Stomach smooth muscle (tissue), 2 donors: ENCODE data around the gene MYL5.
"Not testable (repeated sequence)": the region's sequence is repeated elsewhere in the genome, so short reads cannot be mapped to it uniquely, and the experiment has no call there.

Experiments
- H3K27ac ChIP-seq: one replicate; pipeline ENCODE4 v1.7.0; 2013; ENCODE audit warnings: mild to moderate bottlenecking, low read length, inconsistent platforms
- H3K27me3 ChIP-seq, 2 donors: one replicate each; pipeline ENCODE4 v1.7.0; 2013; ENCODE audit warnings: low read length in 2 of 2; ENCODE audit not compliant: insufficient read depth in 2 of 2, control insufficient read depth in 1 of 2
- H3K36me3 ChIP-seq, 2 donors: one replicate each; pipeline ENCODE4 v1.7.0; 2013; ENCODE audit warnings: low read length in 2 of 2; ENCODE audit not compliant: control insufficient read depth in 2 of 2, insufficient read depth in 2 of 2
- H3K4me1 ChIP-seq: one replicate; pipeline ENCODE4 v1.7.0; 2013; ENCODE audit warnings: low read length; ENCODE audit not compliant: control insufficient read depth, insufficient read depth
- H3K4me3 ChIP-seq, 2 donors: one replicate each; pipeline ENCODE4 v1.7.0; 2013; ENCODE audit warnings: low read length in 2 of 2
- H3K9ac ChIP-seq, 2 donors: one replicate each; pipeline ENCODE4 v1.7.0; 2013; ENCODE audit warnings: low read length in 2 of 2, mild to moderate bottlenecking in 1 of 2
- H3K9me3 ChIP-seq, 2 donors: one replicate each; pipeline ENCODE4 v1.7.0; 2013; ENCODE audit warnings: low read length in 2 of 2; ENCODE audit not compliant: control insufficient read depth in 2 of 2
- donor health status: healthy.
- donor health status: Pancreatic carcinoma.

MYL5 gene

GRCh38 chr4:629915-630641, 44.3 kb upstream of the MYL5 start:
- no peak overlapping the region for H3K27ac ChIP-seq
- peaks cover 0 to 12% of the 10 kb centered on the region in 2 donors for H3K9me3 ChIP-seq
- no peaks in the 10 kb centered on the region for H3K36me3 ChIP-seq
- no peaks in the 10 kb centered on the region for H3K4me1 ChIP-seq
- H3K4me3 ChIP-seq = no peak overlapping the region
- no peak overlapping the region for H3K9ac ChIP-seq
- H3K27me3 ChIP-seq = peaks cover 2 to 3% of the 10 kb centered on the region in 2 donors

- Histone ChIP-seq H3K27me3 (peaks cover 2 to 3% of the 10 kb centered on the region in 2 donors), H3K27ac (no peak overlapping the region), H3K4me3 (no peak overlapping the region), H3K9ac (no peak overlapping the region), H3K36me3 (no peaks in the 10 kb centered on the region), H3K9me3 (peaks cover 0 to 12% of the 10 kb centered on the region in 2 donors), H3K4me1 (no peaks in the 10 kb centered on the region)
Measured at GRCh38 chr4:630656-631055, 43.7 kb upstream of the MYL5 start.

GRCh38 chr4:632196-632790, 42.0 kb upstream of the MYL5 start:
- H3K9me3 ChIP-seq = peaks cover 0 to 12% of the 10 kb centered on the region in 2 donors
- H3K4me1 ChIP-seq = no peaks in the 10 kb centered on the region
- H3K4me3 ChIP-seq = no peak overlapping the region
- H3K27me3 ChIP-seq = peaks cover 5 to 8% of the 10 kb centered on the region in 2 donors
- H3K9ac ChIP-seq = no peak overlapping the region
- H3K36me3 ChIP-seq = no peaks in the 10 kb centered on the region
- no peak overlapping the region for H3K27ac ChIP-seq

- Histone ChIP-seq H3K4me1 (no peaks in the 10 kb centered on the region), H3K9me3 (peaks cover 0 to 12% of the 10 kb centered on the region in 2 donors), H3K9ac (no peak overlapping the region), H3K27me3 (peaks cover 7 to 11% of the 10 kb centered on the region in 2 donors), H3K27ac (no peak overlapping the region), H3K4me3 (no peak overlapping the region), H3K36me3 (no peaks in the 10 kb centered on the region)
Measured at GRCh38 chr4:632926-633325, 41.4 kb upstream of the MYL5 start.

- Histone ChIP-seq H3K4me3 (no peak overlapping the region), H3K36me3 (no peaks in the 10 kb centered on the region), H3K9ac (no peak overlapping the region), H3K27ac (no peak overlapping the region), H3K9me3 (peaks cover 0 to 12% of the 10 kb centered on the region in 2 donors), H3K4me1 (no peaks in the 10 kb centered on the region), H3K27me3 (peaks cover 5 to 9% of the 10 kb centered on the region in 2 donors)
Measured at GRCh38 chr4:633406-633805, 40.9 kb upstream of the MYL5 start.

GRCh38 chr4:633976-634598, 40.3 kb upstream of the MYL5 start:
- peaks cover 5 to 9% of the 10 kb centered on the region in 2 donors for H3K27me3 ChIP-seq

GRCh38 chr4:634599-634985, 39.8 kb upstream of the MYL5 start:
- Histone ChIP-seq H3K4me1 (no peaks in the 10 kb centered on the region), H3K4me3 (no peak overlapping the region), H3K27me3 (peaks cover 5 to 9% of the 10 kb centered on the region in 2 donors), H3K9ac (no peak overlapping the region), H3K27ac (no peak overlapping the region), H3K9me3 (peaks cover 0 to 12% of the 10 kb centered on the region in 2 donors), H3K36me3 (no peaks in the 10 kb centered on the region)

More at GRCh38 chr4:633976-634598, 40.3 kb upstream of the MYL5 start:
- no peaks in the 10 kb centered on the region for H3K36me3 ChIP-seq
- no peak overlapping the region for H3K4me3 ChIP-seq
- peaks cover 0 to 12% of the 10 kb centered on the region in 2 donors for H3K9me3 ChIP-seq
- H3K27ac ChIP-seq = no peak overlapping the region
- no peaks in the 10 kb centered on the region for H3K4me1 ChIP-seq
- H3K9ac ChIP-seq = no peak overlapping the region

GRCh38 chr4:635066-635835, 39.1 kb upstream of the MYL5 start:
- H3K9me3 ChIP-seq = peaks cover 0 to 12% of the 10 kb centered on the region in 2 donors
- not testable (repeated sequence) for H3K36me3 ChIP-seq, H3K9ac ChIP-seq, H3K4me3 ChIP-seq, H3K27me3 ChIP-seq, H3K4me1 ChIP-seq, H3K27ac ChIP-seq

- peaks cover 5 to 9% of the 10 kb centered on the region in 2 donors for H3K27me3 ChIP-seq
- no peaks in the 10 kb centered on the region for H3K4me1 ChIP-seq
- no peaks in the 10 kb centered on the region for H3K36me3 ChIP-seq
- peaks cover 0 to 12% of the 10 kb centered on the region in 2 donors for H3K9me3 ChIP-seq
- no peak overlapping the region for H3K4me3 ChIP-seq
- no peak overlapping the region for H3K9ac ChIP-seq
- H3K27ac ChIP-seq = no peak overlapping the region
Measured at GRCh38 chr4:635851-636627, 38.3 kb upstream of the MYL5 start.

GRCh38 chr4:636628-637159, 37.6 kb upstream of the MYL5 start:
- Histone ChIP-seq H3K27ac (no peak overlapping the region), H3K4me3 (no peak overlapping the region), H3K9me3 (peaks cover 0 to 13% of the 10 kb centered on the region in 2 donors), H3K27me3 (peaks cover 5 to 9% of the 10 kb centered on the region in 2 donors), H3K4me1 (no peaks in the 10 kb centered on the region), H3K9ac (no peak overlapping the region), H3K36me3 (no peaks in the 10 kb centered on the region)
